RWPE1 (cell line): ENCODE measurements around the gene CHAF1A.

ENCODE experiments used
- CTCF ChIA-PET: fragments of 350-600 bp; sonication (Branson Sonifier 250); formaldehyde crosslinking; extraction: SDS; loops from one replicate; lab custom pipeline; 2021; lab: Yijun Ruan, JAX
- POLR2A ChIA-PET: fragments of 400-600 bp; formaldehyde crosslinking; extraction: SDS; loops from one replicate; lab custom pipeline; 2020; ENCODE audit warnings: antibody characterized with exemption; ENCODE audit not compliant: low non-redundant PET; lab: Yijun Ruan, JAX
- DNase-seq: peaks from one replicate; pipeline ENCODE4 v3.0.0; 2012; ENCODE audit warnings: low spot score
- H3K27ac ChIP-seq: fragments of 450-650 bp; 2 replicates; pipeline ENCODE4 v1.5.1; 2017
- CTCF ChIP-seq: fragments of 450-650 bp; conservative IDR thresholded peaks from 2 replicates; pipeline ENCODE4 v1.5.1; 2017; ENCODE audit warnings: low read depth, mild to moderate bottlenecking

The CHAF1A gene

GRCh38 chr19:4362101-4362828 is 40.2 kb upstream of the CHAF1A start:
- CTCF ChIA-PET: interaction anchor here (0.6 to 1.8 kb wide), 3 partner anchors 13 to 57 kb away, joined by 4 to 9 read pairs (median 8); partner anchors contain the start of gene SH3GL1
- no peak for TF ChIP-seq CTCF
- POLR2A ChIA-PET: interaction anchor here (0.6 kb wide), 1 partner anchor 99 kb away, joined by 5 read pairs; no protein-coding TSS in a partner anchor
- DNase-seq: no peak
- peak overlapping the region; percentile 51 for H3K27ac ChIP-seq

GRCh38 chr19:4362831-4363545 is 39.5 kb upstream of the CHAF1A start:
- peak overlapping the region; percentile 51 for H3K27ac ChIP-seq
- DNase-seq: no peak
- ChIA-PET CTCF (interaction anchor here (1.2 to 1.8 kb wide), 3 partner anchors 10 to 37 kb away, joined by 4 to 9 read pairs (median 6); partner anchors contain the start of gene SH3GL1), POLR2A (no interaction called here)
- peak; percentile 33; the same call in 1 of the 2 replicates for TF ChIP-seq CTCF

GRCh38 chr19:4363571-4364304 is 38.7 kb upstream of the CHAF1A start:
- peak overlapping the region; percentile 51 for H3K27ac ChIP-seq
- no peak for DNase-seq
- TF ChIP-seq CTCF: no peak
- ChIA-PET CTCF (interaction anchor here (1.2 to 1.8 kb wide), 3 partner anchors 11 to 36 kb away, joined by 4 to 9 read pairs (median 6); partner anchors contain the start of gene SH3GL1), POLR2A (no interaction called here)

GRCh38 chr19:4365341-4365740 is 37.1 kb upstream of the CHAF1A start:
- no peak for DNase-seq
- POLR2A ChIA-PET: no interaction called here
- TF ChIP-seq CTCF: no peak
- CTCF ChIA-PET: interaction anchor here (0.6 to 1.4 kb wide), 2 partner anchors 128 to 271 kb away, joined by 3 to 4 read pairs; no protein-coding TSS in a partner anchor
- peak overlapping the region; percentile 99 for H3K27ac ChIP-seq

GRCh38 chr19:4365791-4366665 is 36.4 kb upstream of the CHAF1A start:
- no peak for DNase-seq
- ChIA-PET CTCF (interaction anchor here (0.6 to 1.4 kb wide), 4 partner anchors 26 to 270 kb away, joined by 3 to 4 read pairs (median 3); no protein-coding TSS in a partner anchor), POLR2A (no interaction called here)
- peak overlapping the region; percentile 99 for H3K27ac ChIP-seq
- TF ChIP-seq CTCF: no peak
